HepG2 (cell line): ENCODE data around the gene PIP4K2C. TPM values are rescaled to one million over a fixed set of nuclear protein-coding genes. Genes with fewer than 3 reads are reported as not detected.
A peak's percentile ranks its signal among the peaks of the same experiment; 100 is the strongest.

Source experiments
- HNF4G ChIP-seq, 2 experiments: sonication (generic) in 1 of 2; formaldehyde crosslinking in 1 of 2; IDR thresholded peaks; 2 replicates each; pipeline versions ENCODE4 v1.4.0 to v1.6.1; 2011 to 2020; ENCODE audit warnings: borderline replicate concordance in 2 of 2, low read depth in 2 of 2, mild to moderate bottlenecking in 2 of 2, low read length in 1 of 2, missing genetic modification reagents in 1 of 2, moderate library complexity in 1 of 2
- NFYB ChIP-seq: sonication (generic); formaldehyde crosslinking; IDR thresholded peaks from 2 replicates; pipeline ENCODE4 v1.4.0; 2020; ENCODE audit warnings: missing genetic modification reagents
- NFYC ChIP-seq: IDR thresholded peaks from 2 replicates; pipeline ENCODE4 v1.6.1; 2016; ENCODE audit warnings: missing genetic modification reagents, missing compliant biosample characterization
- SRY ChIP-seq: sonication (generic); formaldehyde crosslinking; IDR thresholded peaks from 2 replicates; pipeline ENCODE4 v1.8.0; 2022; ENCODE audit warnings: mild to moderate bottlenecking, missing genetic modification reagents
- ZNF24 ChIP-seq: fragments of 450-650 bp; IDR thresholded peaks from 2 replicates; pipeline ENCODE4 v1.6.1; 2017; ENCODE audit warnings: antibody characterized with exemption, mild to moderate bottlenecking
- ZNF572 ChIP-seq: sonication (generic); formaldehyde crosslinking; IDR thresholded peaks from 2 replicates; pipeline ENCODE4 v1.5.1; 2020; ENCODE audit warnings: mild to moderate bottlenecking, missing genetic modification reagents
- ZNF615 ChIP-seq: sonication (generic); formaldehyde crosslinking; IDR thresholded peaks from 2 replicates; pipeline ENCODE4 v1.5.0; 2020; ENCODE audit warnings: mild to moderate bottlenecking, missing genetic modification reagents, borderline replicate concordance
- polyA plus RNA-seq, 8 experiments: library from polyadenylated mRNA; depleted of rRNA in 3 of 8; stranded (reverse) in 7 of 8; unstranded in 1 of 8; fragments of >200 nt; fragmentation: Illumina TruSeq in 4 of 8; extraction: Trizol in 4 of 8; gene quantifications; 2 replicates each; pipeline versions ENCODE4 v1.2.1 to v1.2.3, GENCODE V29; 2011 to 2016; ENCODE audit warnings: low read depth in 4 of 8, missing spikeins in 1 of 8, mixed read lengths in 1 of 8; ENCODE audit not compliant: insufficient read depth in 1 of 8
- total RNA-seq, 5 experiments: library from RNA; depleted of rRNA; stranded (reverse); fragments of >200 nt; fragmentation: Illumina TruSeq; extraction: Trizol; gene quantifications; 2 replicates each; pipeline ENCODE4 v1.2.3, GENCODE V29; 2016; ENCODE audit warnings: low read depth in 1 of 5
- TF ChIP-seq, protein P1 (sequence below): sonication (generic); formaldehyde crosslinking; IDR thresholded peaks from 2 replicates; pipeline ENCODE4 v1.4.0; 2020; ENCODE audit warnings: mild to moderate bottlenecking, missing genetic modification reagents
- TF ChIP-seq, protein P2 (sequence below): IDR thresholded peaks from 2 replicates; pipeline ENCODE4 v1.6.1; 2016; ENCODE audit warnings: low read depth, control low read depth
- TF ChIP-seq, protein P3 (sequence below): sonication (generic); formaldehyde crosslinking; IDR thresholded peaks from 2 replicates; pipeline ENCODE4 v1.4.0; 2020; ENCODE audit warnings: mild to moderate bottlenecking, missing genetic modification reagents

Gene PIP4K2C
- total and polyA plus RNA-seq, 2 of the 13 experiments (the other 11 are each of a cell fraction or from before 2014, with no cell fraction given) = 23.3 to 26.4 TPM

DNA sequence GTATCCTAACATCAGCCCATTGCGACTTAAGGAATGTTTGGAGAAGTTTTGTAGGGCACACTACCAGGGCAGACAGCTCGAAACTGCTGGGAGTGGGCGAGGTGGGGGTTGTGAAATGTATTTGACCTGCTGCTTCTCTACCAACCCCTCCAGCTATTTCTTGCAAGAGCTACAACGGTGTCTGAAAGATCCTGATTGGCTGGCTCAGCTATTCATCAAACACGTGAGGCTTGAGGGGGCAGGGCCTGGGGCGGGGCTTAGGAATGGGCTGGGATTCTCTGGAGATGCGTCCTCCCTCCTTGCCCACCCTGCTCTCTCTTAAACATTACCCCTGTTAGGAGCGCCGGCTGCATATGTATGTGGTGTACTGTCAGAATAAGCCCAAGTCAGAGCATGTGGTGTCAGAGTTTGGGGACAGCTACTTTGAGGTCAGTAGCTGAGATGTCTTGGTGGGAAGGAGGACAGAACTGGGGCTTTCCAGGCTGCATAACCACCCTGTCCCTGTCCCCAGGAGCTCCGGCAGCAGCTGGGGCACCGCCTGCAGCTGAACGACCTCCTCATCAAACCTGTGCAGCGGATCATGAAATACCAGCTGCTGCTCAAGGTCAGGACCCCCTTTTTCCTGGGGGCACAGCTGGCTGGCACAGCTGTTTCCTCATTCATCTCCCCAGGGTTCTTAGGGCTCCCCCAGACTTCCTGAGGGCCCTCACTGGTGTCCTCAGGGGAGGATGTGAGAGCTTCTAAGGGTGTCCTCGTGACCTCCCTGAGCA, 23.4 kb downstream of the PIP4K2C start (continued):
- TF ChIP-seq, protein P1, sequence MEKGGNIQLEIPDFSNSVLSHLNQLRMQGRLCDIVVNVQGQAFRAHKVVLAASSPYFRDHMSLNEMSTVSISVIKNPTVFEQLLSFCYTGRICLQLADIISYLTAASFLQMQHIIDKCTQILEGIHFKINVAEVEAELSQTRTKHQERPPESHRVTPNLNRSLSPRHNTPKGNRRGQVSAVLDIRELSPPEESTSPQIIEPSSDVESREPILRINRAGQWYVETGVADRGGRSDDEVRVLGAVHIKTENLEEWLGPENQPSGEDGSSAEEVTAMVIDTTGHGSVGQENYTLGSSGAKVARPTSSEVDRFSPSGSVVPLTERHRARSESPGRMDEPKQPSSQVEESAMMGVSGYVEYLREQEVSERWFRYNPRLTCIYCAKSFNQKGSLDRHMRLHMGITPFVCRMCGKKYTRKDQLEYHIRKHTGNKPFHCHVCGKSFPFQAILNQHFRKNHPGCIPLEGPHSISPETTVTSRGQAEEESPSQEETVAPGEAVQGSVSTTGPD (CRISPR knock-in tag) = no peak
- no peak for TF ChIP-seq ZNF615 (CRISPR knock-in tag)
- TF ChIP-seq NFYB (CRISPR knock-in tag) = peak; percentile 47
- TF ChIP-seq, protein P2, sequence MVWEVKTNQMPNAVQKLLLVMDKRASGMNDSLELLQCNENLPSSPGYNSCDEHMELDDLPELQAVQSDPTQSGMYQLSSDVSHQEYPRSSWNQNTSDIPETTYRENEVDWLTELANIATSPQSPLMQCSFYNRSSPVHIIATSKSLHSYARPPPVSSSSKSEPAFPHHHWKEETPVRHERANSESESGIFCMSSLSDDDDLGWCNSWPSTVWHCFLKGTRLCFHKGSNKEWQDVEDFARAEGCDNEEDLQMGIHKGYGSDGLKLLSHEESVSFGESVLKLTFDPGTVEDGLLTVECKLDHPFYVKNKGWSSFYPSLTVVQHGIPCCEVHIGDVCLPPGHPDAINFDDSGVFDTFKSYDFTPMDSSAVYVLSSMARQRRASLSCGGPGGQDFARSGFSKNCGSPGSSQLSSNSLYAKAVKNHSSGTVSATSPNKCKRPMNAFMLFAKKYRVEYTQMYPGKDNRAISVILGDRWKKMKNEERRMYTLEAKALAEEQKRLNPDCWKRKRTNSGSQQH = no peak
- TF ChIP-seq HNF4G (IDR thresholded peaks at IDR 0.05; ENCODE audit: borderline replicate concordance, low read depth, low read length) = no peak
- no peak for TF ChIP-seq HNF4G (CRISPR knock-in tag; IDR thresholded peaks at IDR 0.05; ENCODE audit: borderline replicate concordance, low read depth)
- TF ChIP-seq, protein P3, sequence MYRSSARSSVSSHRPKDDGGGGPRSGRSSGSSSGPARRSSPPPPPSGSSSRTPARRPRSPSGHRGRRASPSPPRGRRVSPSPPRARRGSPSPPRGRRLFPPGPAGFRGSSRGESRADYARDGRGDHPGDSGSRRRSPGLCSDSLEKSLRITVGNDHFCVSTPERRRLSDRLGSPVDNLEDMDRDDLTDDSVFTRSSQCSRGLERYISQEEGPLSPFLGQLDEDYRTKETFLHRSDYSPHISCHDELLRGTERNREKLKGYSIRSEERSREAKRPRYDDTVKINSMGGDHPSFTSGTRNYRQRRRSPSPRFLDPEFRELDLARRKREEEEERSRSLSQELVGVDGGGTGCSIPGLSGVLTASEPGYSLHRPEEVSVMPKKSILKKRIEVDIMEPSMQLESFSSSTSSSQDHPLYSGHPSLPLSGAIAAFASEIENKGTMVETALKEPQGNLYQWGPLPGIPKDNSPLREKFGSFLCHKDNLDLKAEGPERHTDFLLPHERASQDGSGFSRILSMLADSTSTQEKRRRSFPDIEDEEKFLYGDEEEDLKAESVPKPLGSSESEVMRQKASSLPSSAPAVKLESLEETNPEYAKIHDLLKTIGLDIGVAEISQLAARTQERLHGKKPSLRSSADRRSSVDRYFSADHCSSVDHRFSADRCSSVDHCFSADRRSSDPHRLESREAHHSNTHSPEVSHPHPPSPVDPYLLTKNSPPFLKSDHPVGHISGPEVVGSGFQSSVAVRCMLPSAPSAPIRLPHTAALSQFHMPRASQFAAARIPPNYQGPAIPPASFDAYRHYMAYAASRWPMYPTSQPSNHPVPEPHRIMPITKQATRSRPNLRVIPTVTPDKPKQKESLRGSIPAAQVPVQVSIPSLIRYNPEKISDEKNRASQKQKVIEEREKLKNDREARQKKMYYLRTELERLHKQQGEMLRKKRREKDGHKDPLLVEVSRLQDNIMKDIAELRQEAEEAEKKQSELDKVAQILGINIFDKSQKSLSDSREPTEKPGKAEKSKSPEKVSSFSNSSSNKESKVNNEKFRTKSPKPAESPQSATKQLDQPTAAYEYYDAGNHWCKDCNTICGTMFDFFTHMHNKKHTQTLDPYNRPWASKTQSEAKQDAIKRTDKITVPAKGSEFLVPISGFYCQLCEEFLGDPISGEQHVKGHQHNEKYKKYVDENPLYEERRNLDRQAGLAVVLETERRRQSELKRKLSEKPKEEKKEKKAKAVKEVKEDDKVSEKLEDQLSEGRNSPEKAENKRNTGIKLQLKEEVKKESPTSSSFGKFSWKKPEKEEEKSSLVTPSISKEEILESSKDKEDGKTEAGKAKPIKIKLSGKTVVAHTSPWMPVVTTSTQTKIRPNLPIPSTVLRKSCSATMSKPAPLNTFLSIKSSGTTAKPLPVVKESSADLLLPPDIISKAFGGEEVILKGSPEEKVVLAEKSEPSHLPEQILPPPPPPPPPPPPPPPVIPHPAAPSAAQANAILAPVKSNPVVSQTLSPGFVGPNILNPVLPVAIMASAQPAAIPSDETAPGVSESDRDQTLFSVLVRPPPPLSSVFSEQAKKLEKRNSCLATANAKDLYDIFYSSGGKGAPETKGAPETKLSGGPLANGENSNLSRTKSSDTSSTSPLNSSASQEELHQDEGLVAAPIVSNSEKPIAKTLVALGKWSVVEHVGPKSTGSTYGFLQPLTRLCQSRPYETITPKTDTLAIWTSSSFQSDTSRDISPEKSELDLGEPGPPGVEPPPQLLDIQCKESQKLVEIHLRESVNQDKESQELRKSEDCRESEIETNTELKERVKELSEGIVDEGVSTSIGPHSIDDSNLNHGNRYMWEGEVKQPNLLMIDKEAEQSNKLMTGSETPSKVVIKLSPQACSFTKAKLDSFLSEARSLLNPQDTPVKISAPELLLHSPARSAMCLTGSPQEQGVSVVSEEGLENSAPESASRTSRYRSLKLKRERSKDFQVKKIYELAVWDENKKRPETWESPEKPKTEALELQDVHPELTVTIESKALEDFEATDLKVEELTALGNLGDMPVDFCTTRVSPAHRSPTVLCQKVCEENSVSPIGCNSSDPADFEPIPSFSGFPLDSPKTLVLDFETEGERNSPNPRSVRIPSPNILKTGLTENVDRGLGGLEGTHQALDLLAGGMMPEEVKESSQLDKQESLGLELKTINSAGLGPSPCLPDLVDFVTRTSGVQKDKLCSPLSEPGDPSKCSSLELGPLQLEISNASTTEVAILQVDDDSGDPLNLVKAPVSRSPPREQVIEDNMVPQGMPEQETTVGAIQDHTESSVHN (CRISPR knock-in tag) = no peak
- TF ChIP-seq SRY = no peak
- TF ChIP-seq ZNF572 = no peak
- TF ChIP-seq NFYC (CRISPR knock-in tag) = peak; percentile 45
- no peak for TF ChIP-seq ZNF24
